Measurements from ENCODE around the gene BCR. TPM values are rescaled to one million over a fixed set of nuclear protein-coding genes. Genes with fewer than 3 reads are reported as not detected.

Gene BCR
- total and polyA plus RNA-seq, 2 of the 8 experiments (the other 6 are each of a cell fraction or from before 2014, with no cell fraction given): 66.7 to 130 TPM

- Histone ChIP-seq H4K91ac (replicated peaks; ENCODE audit: insufficient read length, low read length) (no peak overlapping the region), H2BK120ac (replicated peaks; ENCODE audit: low read depth, low read length) (no peak overlapping the region), H3K4me2 (ENCODE audit: insufficient read depth in 1 of 2, low read depth in 2 of 2, low read length in 2 of 2) (no peak overlapping the region; a peak in 1 of 4 replicates), H3K56ac (replicated peaks; ENCODE audit: insufficient read length, low read depth, low read length) (no peak overlapping the region), H4K8ac (ENCODE audit: extremely low read depth, insufficient read depth, low read length) (no peak overlapping the region), H4K5ac (ENCODE audit: insufficient read length, low read depth, low read length) (no peak overlapping the region), H2AK5ac (ENCODE audit: low read depth, low read length) (no peak overlapping the region), H3K4ac (replicated peaks; ENCODE audit: insufficient read length, low read depth, low read length) (no peak overlapping the region), H3K4me3 (ENCODE audit: extremely low read depth in 1 of 4, insufficient read depth in 2 of 4, low read depth in 3 of 4, low read length in 4 of 4) (no peak overlapping the region), H3K18ac (ENCODE audit: extremely low read depth, low read length) (no peak overlapping the region), H2BK15ac (ENCODE audit: low read length) (no peak overlapping the region; the same call in 1 of the 2 replicates), H4K20me1 (replicated peaks in 1 of 2; ENCODE audit: control insufficient read depth in 1 of 2, insufficient read depth in 2 of 2, low read length in 2 of 2) (peaks cover 11 to 19% of the 10 kb centered on the region in 2 experiments), H3K23me2 (ENCODE audit: low read depth, low read length) (no peaks in the 10 kb centered on the region), H3K23ac (ENCODE audit: insufficient read length) (no peak overlapping the region), H2BK5ac (ENCODE audit: low read depth, low read length) (no peak overlapping the region; the same call in 1 of the 2 replicates), H3K27ac (ENCODE audit: low read depth, low read length) (0 out of 2 replicates have a peak overlapping the region, but pooled peaks have one; percentile 23), H3K9ac (replicated peaks in 1 of 4; ENCODE audit: extremely low read depth in 1 of 4, low read depth in 3 of 4, low read length in 3 of 4) (no peak overlapping the region), H3K79me2 (ENCODE audit: control insufficient read depth in 1 of 2, insufficient read depth in 2 of 2, low read length in 2 of 2) (peaks cover 0 to 3% of the 10 kb centered on the region in 2 experiments; a peak in 1 of 4 replicates), H3K4me1 (replicated peaks in 1 of 4; ENCODE audit: control insufficient read depth in 3 of 4, insufficient read depth in 4 of 4, low read length in 3 of 4) (peaks cover 0 to 32% (median 22%) of the 10 kb centered on the region in 4 experiments; a peak in 6 of 7 replicates), H3K36me3 (ENCODE audit: control insufficient read depth in 2 of 4, insufficient read depth in 4 of 4, low read length in 3 of 4) (peaks cover 9 to 23% (median 20%) of the 10 kb centered on the region in 4 experiments; a peak in 7 of 8 replicates), H2BK20ac (ENCODE audit: low read length) (no peak overlapping the region), H3K79me1 (ENCODE audit: low read depth, low read length) (0 out of 2 replicates have a peak, but pooled peaks cover 2% of the 10 kb centered on the region), H3K9me3 (ENCODE audit: insufficient read depth in 2 of 2, low read depth in 1 of 2, low read length in 1 of 2) (no peaks in the 10 kb centered on the region), H3K14ac (ENCODE audit: insufficient read length) (no peak overlapping the region), H2AFZ (ENCODE audit: low read length) (no peak overlapping the region), H3K27me3 (replicated peaks in 1 of 4; ENCODE audit: control insufficient read depth in 3 of 4, extremely low read depth in 1 of 4, insufficient read depth in 3 of 4, low read length in 3 of 4) (no peaks in the 10 kb centered on the region), H2BK12ac (ENCODE audit: low read depth, low read length) (no peak overlapping the region)
- DNase-seq (ENCODE audit: low read depth in 1 of 2, low spot score in 2 of 2) (no peak), FAIRE-seq (no peak)
- TF ChIP-seq GTF2F1 (IDR thresholded peaks at IDR 0.05; ENCODE audit: borderline replicate concordance, low read depth, low read length): no peak
- TF ChIP-seq TBP (IDR thresholded peaks at IDR 0.05; ENCODE audit: low read depth, low read length): no peak
- TF ChIP-seq POU5F1 (IDR thresholded peaks at IDR 0.05; ENCODE audit: low read depth, low read length): no peak
- TF ChIP-seq SRF (IDR thresholded peaks at IDR 0.05; ENCODE audit: low read depth, low read length): no peak
- TF ChIP-seq BACH1 (IDR thresholded peaks at IDR 0.05; ENCODE audit: low read length): no peak
- no peak for TF ChIP-seq E2F6 (IDR thresholded peaks at IDR 0.05)
- no peak for TF ChIP-seq RBBP5 (IDR thresholded peaks at IDR 0.05; ENCODE audit: borderline replicate concordance, low read depth, low read length)
- no peak for TF ChIP-seq TEAD4 (IDR thresholded peaks at IDR 0.05; ENCODE audit: low read depth, low read length)
- no peak for TF ChIP-seq EZH2 (IDR thresholded peaks at IDR 0.05; ENCODE audit: low read depth, low read length, severe bottlenecking)
- no peak for TF ChIP-seq JUND (IDR thresholded peaks at IDR 0.05; ENCODE audit: low read length)
- WGBS, 2 experiments (ENCODE audit: extremely low coverage in 1 of 2, insufficient coverage in 1 of 2, insufficient read length in 1 of 2, insufficient replicate concordance in 2 of 2, low coverage in 1 of 2, low lambda C conversion rate in 2 of 2, missing lambda C conversion rate in 1 of 2): 94% methylated on average over 4 of the region's 4 CpGs; no CpG with 5 or more reads in 1 of the 2 experiments
- POLR2A ChIA-PET (ENCODE audit: partially characterized antibody): interaction anchor here (0.7 kb wide), 1 partner anchor 91 kb away, joined by 3 read pairs; no protein-coding TSS in a partner anchor
- CTCF ChIA-PET (ENCODE audit: partially characterized antibody): interaction anchor here (0.6 to 18.6 kb wide), 10 partner anchors 11 to 1031 kb away, joined by 3 to 358 read pairs (median 6); partner anchors contain the start of gene BCR
Measured at GRCh38 chr22:23266780-23267179, 86.5 kb downstream of the BCR start.

Data from H1 (cell line).